ENCODE data around the gene CKAP2L.

- no peak for TF ChIP-seq CTCF (IDR thresholded peaks at IDR 0.05; ENCODE audit: low read depth, low read length, missing input control)
- no peak for TF ChIP-seq RXRA (IDR thresholded peaks at IDR 0.05)
- TF ChIP-seq SP1 (IDR thresholded peaks at IDR 0.05) = no peak
- TF ChIP-seq REST (IDR thresholded peaks at IDR 0.05) = no peak
- TF ChIP-seq FOXA1 (IDR thresholded peaks at IDR 0.05) = no peak
- TF ChIP-seq RAD21 (IDR thresholded peaks at IDR 0.05) = no peak
- TF ChIP-seq GABPA (IDR thresholded peaks at IDR 0.05 in 1 of 2, conservative IDR thresholded peaks at IDR 0.05 in 1 of 2) = no peak
- no peak for TF ChIP-seq EGR1 (IDR thresholded peaks at IDR 0.05; ENCODE audit: low read depth in 2 of 2)
- no peak for TF ChIP-seq YY1 (IDR thresholded peaks at IDR 0.05)
- no peak for TF ChIP-seq TAF1 (conservative IDR thresholded peaks at IDR 0.05)
These were observed 842 bp upstream of the CKAP2L start for GRCh38 chr2:112765251-112765650.

Data from liver (tissue), 3 donors.